GM12872 (cell line): Measurements from ENCODE around the gene ABAT.

Source experiments
- TF ChIP-seq, protein P1 (sequence below): IDR thresholded peaks from 3 replicates; pipeline ENCODE4 v1.5.1; 2011; ENCODE audit warnings: low read depth, mild to moderate bottlenecking, low read length, moderate library complexity; ENCODE audit not compliant: insufficient read depth

The ABAT gene

DNA sequence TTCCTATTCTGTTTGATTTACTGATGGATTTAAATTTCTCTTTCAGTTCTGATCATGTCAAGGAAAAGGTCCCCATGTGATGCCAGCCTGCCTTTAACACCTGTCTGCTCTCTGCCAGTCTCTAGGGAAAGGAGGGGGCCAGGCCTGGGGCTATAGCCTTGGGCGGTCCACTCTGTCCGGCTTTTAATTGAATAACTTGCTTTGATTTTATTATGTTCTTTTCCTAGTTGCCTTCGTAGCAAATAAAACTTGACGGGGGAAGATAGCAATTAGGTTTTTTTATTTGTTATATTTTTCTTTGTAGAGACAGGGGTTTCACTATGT, 47.6 kb downstream of the ABAT start:
- TF ChIP-seq, protein P1, sequence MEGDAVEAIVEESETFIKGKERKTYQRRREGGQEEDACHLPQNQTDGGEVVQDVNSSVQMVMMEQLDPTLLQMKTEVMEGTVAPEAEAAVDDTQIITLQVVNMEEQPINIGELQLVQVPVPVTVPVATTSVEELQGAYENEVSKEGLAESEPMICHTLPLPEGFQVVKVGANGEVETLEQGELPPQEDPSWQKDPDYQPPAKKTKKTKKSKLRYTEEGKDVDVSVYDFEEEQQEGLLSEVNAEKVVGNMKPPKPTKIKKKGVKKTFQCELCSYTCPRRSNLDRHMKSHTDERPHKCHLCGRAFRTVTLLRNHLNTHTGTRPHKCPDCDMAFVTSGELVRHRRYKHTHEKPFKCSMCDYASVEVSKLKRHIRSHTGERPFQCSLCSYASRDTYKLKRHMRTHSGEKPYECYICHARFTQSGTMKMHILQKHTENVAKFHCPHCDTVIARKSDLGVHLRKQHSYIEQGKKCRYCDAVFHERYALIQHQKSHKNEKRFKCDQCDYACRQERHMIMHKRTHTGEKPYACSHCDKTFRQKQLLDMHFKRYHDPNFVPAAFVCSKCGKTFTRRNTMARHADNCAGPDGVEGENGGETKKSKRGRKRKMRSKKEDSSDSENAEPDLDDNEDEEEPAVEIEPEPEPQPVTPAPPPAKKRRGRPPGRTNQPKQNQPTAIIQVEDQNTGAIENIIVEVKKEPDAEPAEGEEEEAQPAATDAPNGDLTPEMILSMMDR: no peak

DNA sequence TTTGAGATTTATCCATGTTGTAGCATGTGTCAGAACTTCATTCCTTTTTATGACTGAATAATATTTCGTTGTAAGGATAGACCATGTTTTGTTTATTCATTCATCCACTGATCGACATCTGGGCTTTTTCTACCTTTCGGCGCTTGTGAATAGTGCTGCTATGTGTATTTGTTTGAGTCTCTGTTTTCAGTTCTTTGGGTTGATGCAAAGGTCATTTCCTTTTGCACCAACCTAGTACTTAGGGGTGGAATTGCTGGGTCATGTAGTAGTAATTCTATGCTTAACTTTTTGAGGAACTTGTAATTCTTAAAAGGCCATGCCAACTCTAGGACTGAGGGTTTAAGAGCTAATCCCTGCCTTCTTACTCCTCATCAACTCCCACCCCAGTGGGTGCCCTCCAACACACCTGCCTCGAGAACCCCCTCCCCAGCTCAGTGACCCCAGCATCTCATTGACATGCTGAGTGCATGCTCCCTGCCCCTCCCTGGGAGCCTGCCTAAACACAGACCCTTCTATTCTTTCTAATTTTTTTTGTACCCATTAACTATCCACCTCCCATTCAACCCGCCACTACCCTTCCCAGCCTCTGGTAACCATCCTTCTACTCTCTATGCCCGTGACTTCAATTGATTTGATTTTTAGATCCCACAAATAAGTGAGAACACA, 51.2 kb downstream of the ABAT start:
- TF ChIP-seq, protein P1: no peak

DNA sequence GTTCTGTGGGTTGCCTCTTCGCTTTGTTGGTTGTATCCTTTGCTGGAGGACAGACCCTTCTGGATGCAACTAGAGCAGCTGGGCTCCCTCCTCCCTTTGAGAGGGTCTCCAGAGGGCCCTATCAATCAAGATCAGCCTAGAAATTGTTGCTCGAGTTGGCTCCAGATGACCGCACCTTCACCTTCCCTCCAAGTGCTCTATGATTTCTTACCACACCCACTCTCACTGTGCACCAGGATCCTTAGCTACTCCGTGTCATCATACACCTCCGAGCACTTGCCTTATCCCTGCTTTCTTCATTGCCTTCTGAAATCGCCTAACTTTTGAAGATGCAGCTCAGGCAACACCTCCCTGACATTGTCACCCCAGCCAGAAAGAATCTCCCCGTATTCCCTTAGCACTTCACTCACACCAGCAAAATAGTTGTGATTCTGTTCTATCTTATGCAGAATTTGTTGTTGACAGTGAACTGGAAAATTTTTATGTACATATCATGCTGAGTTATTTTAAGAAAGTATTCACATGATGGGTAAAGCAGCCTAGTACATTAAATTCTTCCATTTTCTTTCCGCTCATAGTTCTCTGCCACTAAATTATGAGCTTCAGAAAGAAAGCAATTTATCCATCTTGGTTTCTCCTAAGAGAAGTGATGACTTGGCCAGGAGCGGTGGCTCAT, 52.9 kb downstream of the ABAT start:
- TF ChIP-seq, protein P1: no peak

DNA sequence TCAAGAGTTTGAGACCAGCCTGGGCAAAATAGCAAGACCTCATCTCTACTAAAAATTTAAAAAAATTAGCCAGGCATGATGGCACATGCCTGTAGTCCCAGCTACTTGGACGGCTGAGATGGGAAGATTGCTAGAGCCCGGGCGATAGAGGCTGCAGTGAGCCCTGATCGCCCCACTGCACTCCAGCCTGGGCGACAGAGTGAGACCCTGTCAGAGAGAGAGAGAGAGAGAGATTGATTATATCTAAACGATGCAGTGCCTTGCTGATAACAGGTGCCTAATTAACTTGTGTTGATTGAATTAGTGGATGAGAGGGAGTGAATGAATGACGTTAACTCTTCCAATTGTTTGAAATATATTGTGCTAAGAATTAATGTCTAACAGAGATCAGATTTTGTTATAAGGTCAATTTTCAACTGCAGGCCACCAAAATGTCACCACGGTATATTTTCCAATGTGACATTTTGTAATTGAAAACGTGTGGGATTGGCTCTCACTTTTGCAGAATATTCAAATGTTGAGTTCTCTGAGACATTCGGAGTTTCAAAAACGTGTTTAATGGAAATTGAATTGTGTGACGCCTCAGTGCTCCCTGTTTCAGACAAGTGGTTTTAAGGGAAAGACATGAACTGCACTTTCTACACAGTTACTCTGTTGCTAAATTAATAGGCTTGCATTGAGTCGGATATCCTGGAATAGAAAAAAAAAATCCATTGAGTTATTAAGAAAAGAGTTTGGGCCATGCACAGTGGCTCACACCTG, 53.6 kb downstream of the ABAT start:
- TF ChIP-seq, protein P1: no peak

DNA sequence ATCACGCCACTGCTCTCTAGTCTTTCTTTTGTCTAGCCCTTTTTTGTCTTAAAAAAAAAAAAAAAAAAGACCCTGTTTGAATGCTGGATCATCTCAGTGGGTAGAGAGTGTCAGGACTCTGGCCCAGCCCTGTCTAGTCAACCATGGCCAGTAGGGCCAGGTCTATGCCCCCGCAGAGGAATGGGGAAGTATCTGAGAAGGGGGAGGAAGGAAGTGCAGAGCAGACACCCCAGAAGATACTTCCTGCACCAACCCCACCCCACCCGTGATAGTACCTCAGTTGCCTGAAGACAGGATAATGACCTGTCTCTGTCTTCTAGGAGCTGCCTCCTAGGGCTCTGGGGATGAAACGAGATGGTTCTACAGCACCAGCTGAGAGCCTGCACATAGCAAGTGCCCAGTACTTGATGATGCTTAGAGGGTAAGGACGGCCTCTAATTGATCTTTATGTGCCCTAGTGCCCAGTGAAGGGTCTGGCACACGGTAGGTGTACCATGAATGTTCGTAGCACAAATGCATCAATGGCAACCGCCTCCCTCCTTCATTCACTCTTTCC, 55.4 kb downstream of the ABAT start:
- TF ChIP-seq, protein P1: no peak

DNA sequence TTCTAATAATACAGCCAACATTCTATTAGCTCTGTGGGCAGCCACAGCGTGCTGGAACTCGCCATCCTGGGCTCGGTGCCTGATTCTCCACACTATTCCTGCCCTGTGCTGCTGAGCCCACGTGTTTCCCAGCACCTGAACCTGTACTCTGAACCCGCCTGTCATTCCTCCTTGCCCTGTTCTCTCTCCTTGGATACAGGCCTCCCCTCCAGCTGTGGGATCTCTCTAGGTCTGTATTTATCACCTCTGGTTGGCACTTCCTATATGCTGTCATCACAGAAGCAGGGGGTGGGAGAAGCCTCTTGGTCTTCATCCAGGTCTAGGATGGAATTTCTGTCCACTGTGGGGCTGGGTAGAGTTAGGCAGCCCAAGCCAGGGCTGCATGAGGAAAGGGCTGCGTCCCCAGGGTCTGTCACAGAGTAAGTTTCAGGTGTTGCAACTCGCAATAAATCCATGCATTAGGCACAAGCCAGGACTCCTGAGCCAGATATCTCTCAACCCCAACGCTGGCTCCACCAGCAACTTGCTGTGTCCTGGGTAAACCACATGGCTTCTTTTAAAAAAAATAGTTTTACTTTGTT, 56.0 kb downstream of the ABAT start:
- TF ChIP-seq, protein P1: no peak
